Panc1 (cell line): ENCODE measurements around the gene POLD1. TPM values are rescaled to one million over a fixed set of nuclear protein-coding genes. Genes with fewer than 3 reads are reported as not detected.
"Not testable (repeated sequence)": the region's sequence is repeated elsewhere in the genome, so short reads cannot be mapped to it uniquely, and the experiment has no call there.

ENCODE experiments used
- ATAC-seq: fragments of 200-7000 bp; cut with Tn5 transposase; 2 replicates; pipeline ENCODE4 v1.9.1; 2020; ENCODE audit warnings: mild to moderate bottlenecking, moderate library complexity
- BruUV-seq: library from RNA; stranded (reverse); fragments of 400-500 nt; replicated peaks from 2 replicates; lab custom pipeline; 2021; lab: Mats Ljungman, UMichigan
- CTCF ChIA-PET: fragments of 300-600 bp; sonication (Branson Sonifier 250); formaldehyde crosslinking; loops from one replicate; lab custom pipeline; 2022; ENCODE audit warnings: antibody characterized with exemption; lab: Charles Lee
- POLR2A ChIA-PET: fragments of 300-600 bp; sonication (Branson Sonifier 250); formaldehyde crosslinking; loops from one replicate; lab custom pipeline; 2022; ENCODE audit warnings: antibody characterized with exemption; lab: Charles Lee
- DNase-seq: peaks from one replicate; pipeline ENCODE4 v3.0.0-alpha.2; 2010; ENCODE audit warnings: low read depth, low spot score
- H3K27ac ChIP-seq: 2 replicates; pipeline ENCODE4 v1.5.1; 2011; ENCODE audit warnings: mild to moderate bottlenecking, low read length, inconsistent platforms
- H3K27me3 ChIP-seq: fragments of 200-500 bp; sonication (Bioruptor generic); 2 replicates; pipeline ENCODE4 v1.6.0; 2014; ENCODE audit warnings: low read length, inconsistent platforms; ENCODE audit not compliant: control insufficient read depth, insufficient read depth
- H3K36me3 ChIP-seq: fragments of 200-500 bp; sonication (Bioruptor generic); 2 replicates; pipeline ENCODE4 v1.5.1; 2014; ENCODE audit warnings: inconsistent platforms, mild to moderate bottlenecking, low read length, moderate library complexity; ENCODE audit not compliant: control insufficient read depth, insufficient read depth
- H3K4me1 ChIP-seq: 2 replicates; pipeline ENCODE4 v1.5.1; 2011; ENCODE audit warnings: inconsistent platforms, mild to moderate bottlenecking, low read length, moderate library complexity; ENCODE audit not compliant: control insufficient read depth, insufficient read depth
- H3K4me3 ChIP-seq, 2 experiments: 2 replicates each; pipeline ENCODE4 v1.5.1; 2011 to 2012; ENCODE audit warnings: low read depth in 2 of 2, low read length in 2 of 2, mild to moderate bottlenecking in 2 of 2, inconsistent platforms in 1 of 2, moderate library complexity in 1 of 2
- H3K9me3 ChIP-seq: fragments of 200-500 bp; sonication (Bioruptor generic); 2 replicates; pipeline ENCODE4 v1.5.1; 2014; ENCODE audit warnings: low read depth, mild to moderate bottlenecking, inconsistent platforms, low read length, moderate library complexity; ENCODE audit not compliant: control insufficient read depth, insufficient read depth
- CTCF ChIP-seq: fragments of 450-650 bp; IDR thresholded peaks from 2 replicates; pipeline ENCODE4 v1.5.1; 2017; ENCODE audit warnings: mild to moderate bottlenecking
- POLR2AphosphoS5 ChIP-seq: IDR thresholded peaks from 2 replicates; pipeline ENCODE4 v1.6.1; 2012; ENCODE audit warnings: mild to moderate bottlenecking, low read depth, low read length, moderate library complexity
- REST ChIP-seq, 2 experiments: IDR thresholded peaks; 2 replicates each; pipeline ENCODE4 v1.6.1; 2011 to 2012; ENCODE audit warnings: low read depth in 2 of 2, control low read depth in 1 of 2, low read length in 1 of 2, mild to moderate bottlenecking in 1 of 2, moderate library complexity in 1 of 2; ENCODE audit not compliant: insufficient read depth in 1 of 2
- SIN3A ChIP-seq: IDR thresholded peaks from 2 replicates; pipeline ENCODE4 v1.6.1; 2012; ENCODE audit warnings: low read depth, mild to moderate bottlenecking, low read length, moderate library complexity, borderline replicate concordance; ENCODE audit not compliant: insufficient read depth
- TCF7L2 ChIP-seq: IDR thresholded peaks from 2 replicates; pipeline ENCODE4 v1.6.1; 2011; ENCODE audit warnings: mild to moderate bottlenecking, low read depth, low read length, inconsistent platforms
- in situ Hi-C: cut with HindIII; loops from 2 replicates; pipeline ENCODE4 v1.10.0; 2016; ENCODE audit warnings: low sequenced_read_pairs, low pct_unique_long_range_greater_than_20kb
- intact Hi-C: fragments of 100-400 bp; cut with micrococcal nuclease; formaldehyde crosslinking; loops from one replicate; pipeline ENCODE4 v1.10.0; 2022; ENCODE audit not compliant: unreplicated experiment
- total RNA-seq: library from RNA; stranded (reverse); gene quantifications from one replicate; pipeline ENCODE4 v1.2.1, GENCODE V29; 2021; ENCODE audit not compliant: unreplicated experiment

Gene POLD1
- total RNA-seq, 1 experiment from 2014 or later, result 71.7 TPM

GRCh38 chr19:50439130-50439529 is 55.0 kb downstream of the POLD1 start:
- H3K9me3 ChIP-seq, ATAC-seq, BruUV-seq, DNase-seq, intact Hi-C loops, H3K36me3 ChIP-seq, H3K4me1 ChIP-seq, H3K27ac ChIP-seq, H3K4me3 ChIP-seq, POLR2A ChIA-PET, in situ Hi-C loops, H3K27me3 ChIP-seq, CTCF ChIA-PET: not testable (repeated sequence)

- ChIA-PET POLR2A (no interaction called here), CTCF (no interaction called here)
- H3K27ac ChIP-seq, result no peak overlapping the region
- ATAC-seq (no peak), DNase-seq (no peak)
- H3K36me3 ChIP-seq, result no peaks in the 10 kb centered on the region
- H3K27me3 ChIP-seq, result no peaks in the 10 kb centered on the region
- H3K4me1 ChIP-seq, result no peaks in the 10 kb centered on the region
- no peaks in the 10 kb centered on the region for H3K9me3 ChIP-seq
- in situ Hi-C loops (no loop called here), intact Hi-C loops (no loop called here)
- no peak for TF ChIP-seq CTCF
- TF ChIP-seq SIN3A, result no peak
- no peak for TF ChIP-seq TCF7L2
- TF ChIP-seq REST (IDR thresholded peaks at IDR 0.05; ENCODE audit: insufficient read depth in 1 of 2, low read depth in 2 of 2, low read length in 1 of 2), result no peak
- no peak overlapping the region for H3K4me3 ChIP-seq
- no TSS peak for BruUV-seq
Observed at GRCh38 chr19:50444059-50444458, 59.9 kb downstream of the POLD1 start.

GRCh38 chr19:50447053-50447452 is 62.9 kb downstream of the POLD1 start:
- no peak overlapping the region for H3K4me3 ChIP-seq
- in situ Hi-C loops, result no loop called here
- no peaks in the 10 kb centered on the region for H3K4me1 ChIP-seq
- ChIA-PET CTCF (no interaction called here), POLR2A (no interaction called here)
- TF ChIP-seq REST (IDR thresholded peaks at IDR 0.05; ENCODE audit: insufficient read depth in 1 of 2, low read depth in 2 of 2, low read length in 1 of 2), result no peak
- no peak for TF ChIP-seq SIN3A
- TF ChIP-seq TCF7L2, result no peak
- no peak for TF ChIP-seq CTCF
- TF ChIP-seq POLR2AphosphoS5, result no peak
- H3K36me3 ChIP-seq, result no peaks in the 10 kb centered on the region
- ATAC-seq (no peak), DNase-seq (no peak)
- no peaks in the 10 kb centered on the region for H3K27me3 ChIP-seq
- H3K9me3 ChIP-seq, result no peaks in the 10 kb centered on the region
- BruUV-seq, result no TSS peak
- H3K27ac ChIP-seq, result no peak overlapping the region
- intact Hi-C loops, result no loop called here
